Neural cell (in vitro differentiated cells): ENCODE measurements around the gene GRIK3.

Experiments
- CTCF ChIP-seq: fragments of 450-650 bp; IDR thresholded peaks from 2 replicates; pipeline ENCODE4 v1.5.1; 2014; ENCODE audit warnings: antibody characterized with exemption, mild to moderate bottlenecking, moderate library complexity; ENCODE audit not compliant: poor library complexity, severe bottlenecking
- EP300 ChIP-seq: fragments of 450-650 bp; conservative IDR thresholded peaks from 2 replicates; pipeline ENCODE4 v1.6.1; 2014; ENCODE audit warnings: antibody characterized with exemption, mild to moderate bottlenecking, moderate library complexity; ENCODE audit not compliant: poor library complexity, severe bottlenecking
- EZH2 ChIP-seq: fragments of 200-600, 300-800 bp; shearing (Covaris generic), sonication (generic); IDR thresholded peaks from 2 replicates; pipeline ENCODE4 v1.6.1; 2014; ENCODE audit warnings: antibody characterized with exemption, low read length, borderline replicate concordance, mild to moderate bottlenecking; ENCODE audit not compliant: insufficient read depth, poor library complexity, severe bottlenecking
- MXI1 ChIP-seq: fragments of 450-650 bp; conservative IDR thresholded peaks from 2 replicates; pipeline ENCODE4 v1.6.1; 2014; ENCODE audit warnings: antibody characterized with exemption, mild to moderate bottlenecking; ENCODE audit not compliant: poor library complexity, severe bottlenecking
- POLR2AphosphoS5 ChIP-seq: IDR thresholded peaks from 2 replicates; pipeline ENCODE4 v1.6.1; 2012
- RAD21 ChIP-seq: fragments of 450-650 bp; conservative IDR thresholded peaks from 2 replicates; pipeline ENCODE4 v1.6.1; 2014; ENCODE audit warnings: antibody characterized with exemption, mild to moderate bottlenecking, moderate library complexity
- REST ChIP-seq: IDR thresholded peaks from 2 replicates; pipeline ENCODE4 v1.6.1; 2012; ENCODE audit warnings: borderline replicate concordance
- SMC3 ChIP-seq: fragments of 450-650 bp; conservative IDR thresholded peaks from 2 replicates; pipeline ENCODE4 v1.6.1; 2014; ENCODE audit warnings: antibody characterized with exemption, mild to moderate bottlenecking, moderate library complexity; ENCODE audit not compliant: poor library complexity
- TAF1 ChIP-seq: IDR thresholded peaks from 2 replicates; pipeline ENCODE4 v1.6.1; 2012; ENCODE audit warnings: low read depth

GRCh38 chr1:36913484-36914060, 120.7 kb downstream of the GRIK3 start:
- TF ChIP-seq SMC3 (no peak), CTCF (no peak), EZH2 (no peak), TAF1 (no peak), RAD21 (no peak), REST (no peak), EP300 (no peak), MXI1 (no peak), POLR2AphosphoS5 (no peak)
